ENCODE measurements around the gene NSUN6. TPM values are rescaled to one million over a fixed set of nuclear protein-coding genes. Genes with fewer than 3 reads are reported as not detected.
"Not testable (repeated sequence)": the region's sequence is repeated elsewhere in the genome, so short reads cannot be mapped to it uniquely, and the experiment has no call there.

Gene NSUN6
- total and polyA plus RNA-seq, 7 donors, result 3.0 to 7.0 (median 4.0) TPM

GRCh38 chr10:18571076-18571475, 80.3 kb downstream of the NSUN6 start:
- TF ChIP-seq, protein P1, sequence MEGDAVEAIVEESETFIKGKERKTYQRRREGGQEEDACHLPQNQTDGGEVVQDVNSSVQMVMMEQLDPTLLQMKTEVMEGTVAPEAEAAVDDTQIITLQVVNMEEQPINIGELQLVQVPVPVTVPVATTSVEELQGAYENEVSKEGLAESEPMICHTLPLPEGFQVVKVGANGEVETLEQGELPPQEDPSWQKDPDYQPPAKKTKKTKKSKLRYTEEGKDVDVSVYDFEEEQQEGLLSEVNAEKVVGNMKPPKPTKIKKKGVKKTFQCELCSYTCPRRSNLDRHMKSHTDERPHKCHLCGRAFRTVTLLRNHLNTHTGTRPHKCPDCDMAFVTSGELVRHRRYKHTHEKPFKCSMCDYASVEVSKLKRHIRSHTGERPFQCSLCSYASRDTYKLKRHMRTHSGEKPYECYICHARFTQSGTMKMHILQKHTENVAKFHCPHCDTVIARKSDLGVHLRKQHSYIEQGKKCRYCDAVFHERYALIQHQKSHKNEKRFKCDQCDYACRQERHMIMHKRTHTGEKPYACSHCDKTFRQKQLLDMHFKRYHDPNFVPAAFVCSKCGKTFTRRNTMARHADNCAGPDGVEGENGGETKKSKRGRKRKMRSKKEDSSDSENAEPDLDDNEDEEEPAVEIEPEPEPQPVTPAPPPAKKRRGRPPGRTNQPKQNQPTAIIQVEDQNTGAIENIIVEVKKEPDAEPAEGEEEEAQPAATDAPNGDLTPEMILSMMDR (IDR thresholded peaks at IDR 0.05), result no peak
- ATAC-seq (no peak), DNase-seq (no peak)
- intact Hi-C loops (cut with DNase I), result no loop called here
- no peak overlapping the region for H3K27ac ChIP-seq
- H3K4me1 ChIP-seq, result no peaks in the 10 kb centered on the region
- no peaks in the 10 kb centered on the region for H3K27me3 ChIP-seq (ENCODE audit: insufficient read depth in 3 of 3, low read length in 2 of 3)
- no peaks in the 10 kb centered on the region for H3K36me3 ChIP-seq (ENCODE audit: insufficient read depth in 1 of 2, low read depth in 1 of 2)
- peaks cover 9% of the 10 kb centered on the region for H3K9me3 ChIP-seq
- H3K4me3 ChIP-seq, result no peak overlapping the region

DNA sequence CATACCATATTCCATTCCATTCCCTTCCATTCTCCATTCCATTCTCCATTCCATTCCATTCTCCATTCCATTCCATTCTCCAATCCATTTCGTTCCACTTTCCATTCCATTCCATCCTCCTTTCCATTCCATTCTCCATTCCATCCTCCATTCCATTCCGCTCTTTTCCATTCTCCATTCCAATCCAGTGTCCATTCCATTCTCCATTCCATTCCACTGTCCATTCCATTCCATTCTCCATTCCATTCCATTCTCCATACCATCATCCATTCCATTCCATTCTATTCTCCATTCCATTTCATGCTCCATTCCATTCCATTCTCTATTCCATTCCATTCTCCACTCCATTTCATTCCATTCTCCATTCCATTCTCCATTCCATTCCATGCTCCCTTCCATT, 81.0 kb downstream of the NSUN6 start:
- intact Hi-C loops (cut with DNase I); H3K36me3 ChIP-seq (ENCODE audit: insufficient read depth in 1 of 2, low read depth in 1 of 2); ATAC-seq; H3K27me3 ChIP-seq (ENCODE audit: insufficient read depth in 3 of 3, low read length in 2 of 3); H3K9me3 ChIP-seq; H3K4me1 ChIP-seq; H3K27ac ChIP-seq; DNase-seq; H3K4me3 ChIP-seq: not testable (repeated sequence)
- 96 to 99% (median 97%) methylated on average over 2 of the region's 2 CpGs for WGBS, 3 donors

GRCh38 chr10:18567343-18567856, 84.0 kb downstream of the NSUN6 start:
- no peak for ATAC-seq

GRCh38 chr10:18566177-18566576, 85.2 kb downstream of the NSUN6 start:
- DNase-seq (no peak), ATAC-seq (no peak)
- TF ChIP-seq, protein P1 (IDR thresholded peaks at IDR 0.05), result no peak
- Histone ChIP-seq H3K4me3 (no peak overlapping the region), H3K36me3 (ENCODE audit: insufficient read depth in 1 of 2, low read depth in 1 of 2) (no peaks in the 10 kb centered on the region), H3K4me1 (no peaks in the 10 kb centered on the region), H3K9me3 (peaks cover 21% of the 10 kb centered on the region), H3K27me3 (ENCODE audit: insufficient read depth in 3 of 3, low read length in 2 of 3) (no peaks in the 10 kb centered on the region), H3K27ac (no peak overlapping the region)
- intact Hi-C loops (cut with DNase I), result no loop called here
- WGBS, 3 donors, result 84 to 98% (median 87%) methylated on average over 4 of the region's 4 CpGs

More at GRCh38 chr10:18567343-18567856, 84.0 kb downstream of the NSUN6 start:
- DNase-seq, result no peak
- Histone ChIP-seq H3K27ac (no peak overlapping the region), H3K4me3 (no peak overlapping the region), H3K4me1 (no peaks in the 10 kb centered on the region), H3K36me3 (ENCODE audit: insufficient read depth in 1 of 2, low read depth in 1 of 2) (no peaks in the 10 kb centered on the region), H3K9me3 (peaks cover 21% of the 10 kb centered on the region), H3K27me3 (ENCODE audit: insufficient read depth in 3 of 3, low read length in 2 of 3) (no peaks in the 10 kb centered on the region)
- intact Hi-C loops (cut with DNase I), result no loop called here
- WGBS, 3 donors, result 99% methylated on average over 3 of the region's 3 CpGs
- TF ChIP-seq, protein P1 (IDR thresholded peaks at IDR 0.05), result no peak

DNA sequence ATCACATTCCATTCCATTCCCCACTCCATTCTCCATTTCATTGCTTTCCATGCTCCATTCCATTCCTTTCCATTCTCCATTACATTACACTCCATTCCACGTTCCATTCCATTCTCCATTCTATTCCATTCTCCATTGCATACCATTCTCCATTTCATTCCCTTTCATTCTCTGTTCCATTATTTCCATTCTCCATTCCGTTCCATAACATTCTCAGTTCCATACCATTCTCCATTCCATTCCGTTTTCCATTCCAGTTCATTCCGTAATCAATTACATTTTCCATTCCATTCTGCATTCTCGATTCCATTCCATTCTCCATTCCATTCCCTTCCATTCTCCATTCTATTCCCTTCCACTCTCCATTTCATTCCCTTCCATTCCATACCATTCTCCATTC, 86.4 kb downstream of the NSUN6 start:
- H3K27ac ChIP-seq, result no peak overlapping the region
- TF ChIP-seq, protein P1 (IDR thresholded peaks at IDR 0.05), result no peak
- H3K9me3 ChIP-seq, result peaks cover 24% of the 10 kb centered on the region
- 96 to 98% (median 97%) methylated on average over 5 of the region's 5 CpGs for WGBS, 3 donors
- no peaks in the 10 kb centered on the region for H3K27me3 ChIP-seq (ENCODE audit: insufficient read depth in 3 of 3, low read length in 2 of 3)
- DNase-seq (no peak), ATAC-seq (no peak)
- no peaks in the 10 kb centered on the region for H3K4me1 ChIP-seq
- no peaks in the 10 kb centered on the region for H3K36me3 ChIP-seq (ENCODE audit: insufficient read depth in 1 of 2, low read depth in 1 of 2)
- H3K4me3 ChIP-seq, result no peak overlapping the region
- intact Hi-C loops (cut with DNase I), result no loop called here
